Breast epithelium (tissue), 3 donors: ENCODE measurements around the gene OSBPL9.

ENCODE experiments used
- POLR2A ChIP-seq: fragments of 450-650 bp; IDR thresholded peaks from one replicate; pipeline ENCODE4 v1.6.1; 2016; ENCODE audit warnings: antibody characterized with exemption, mild to moderate bottlenecking, moderate library complexity
- POLR2AphosphoS5 ChIP-seq, 3 donors: sonication (generic); formaldehyde crosslinking; IDR thresholded peaks; one replicate each; pipeline ENCODE4 v1.6.1; 2017; ENCODE audit warnings: antibody characterized with exemption in 3 of 3

- TF ChIP-seq POLR2A, result no peak
- no peak for TF ChIP-seq POLR2AphosphoS5 (IDR thresholded peaks at IDR 0.05)
Observed at GRCh38 chr1:51738681-51739080, 121.8 kb downstream of the OSBPL9 start.
